GM19351 (cell line): ENCODE data around the gene DMXL1.
"Not testable (repeated sequence)": the region's sequence is repeated elsewhere in the genome, so short reads cannot be mapped to it uniquely, and the experiment has no call there.

Experiments used
- ATAC-seq: cut with Tn5 transposase; IDR thresholded peaks from one replicate; pipeline ENCODE4 v1.9.1; 2021; ENCODE audit warnings: mild to moderate bottlenecking, moderate library complexity; ENCODE audit not compliant: unreplicated experiment

The DMXL1 gene

GRCh38 chr5:119190470-119191095 is 119.7 kb downstream of the DMXL1 start:
- ATAC-seq = no peak

DNA sequence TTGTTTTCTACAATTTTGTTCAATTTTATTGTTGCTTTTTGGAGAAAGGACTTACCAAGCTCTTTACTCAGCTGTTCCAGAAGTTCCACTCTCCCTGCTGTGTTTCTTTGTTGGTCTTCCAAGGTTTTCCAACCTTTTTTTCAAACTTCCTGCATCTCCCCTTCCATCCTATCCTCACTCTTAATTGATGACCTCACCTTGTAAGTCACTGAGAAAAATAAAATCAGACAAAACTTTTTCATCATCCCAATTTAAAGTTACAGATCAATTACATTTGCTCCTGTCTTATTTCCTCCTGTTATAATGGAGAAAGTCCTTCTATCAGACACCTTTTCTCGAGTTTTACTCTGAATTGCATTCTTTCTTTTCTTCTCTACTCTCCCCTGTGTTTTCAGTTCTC is 121.1 kb downstream of the DMXL1 start:
- ATAC-seq = no peak

DNA sequence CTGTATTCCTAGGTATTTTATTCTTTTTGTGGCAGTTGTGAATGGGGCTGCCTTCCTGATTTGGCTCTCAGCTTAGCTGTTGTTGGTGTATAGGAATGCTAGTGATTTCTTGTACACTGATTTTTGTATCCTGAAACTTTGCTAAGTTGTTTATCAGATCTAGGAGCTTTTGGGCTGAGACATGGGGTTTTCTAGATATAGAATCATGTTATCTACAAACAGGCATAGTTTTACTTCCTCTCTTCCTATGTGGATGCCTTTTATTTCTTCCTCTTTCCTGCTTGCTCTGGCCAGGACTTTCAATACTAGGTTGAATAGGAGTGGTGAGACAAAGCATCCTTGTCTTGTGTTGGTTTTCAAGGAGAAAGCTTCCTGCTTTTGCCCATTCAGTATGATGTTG is 129.9 kb downstream of the DMXL1 start:
- no peak for ATAC-seq

DNA sequence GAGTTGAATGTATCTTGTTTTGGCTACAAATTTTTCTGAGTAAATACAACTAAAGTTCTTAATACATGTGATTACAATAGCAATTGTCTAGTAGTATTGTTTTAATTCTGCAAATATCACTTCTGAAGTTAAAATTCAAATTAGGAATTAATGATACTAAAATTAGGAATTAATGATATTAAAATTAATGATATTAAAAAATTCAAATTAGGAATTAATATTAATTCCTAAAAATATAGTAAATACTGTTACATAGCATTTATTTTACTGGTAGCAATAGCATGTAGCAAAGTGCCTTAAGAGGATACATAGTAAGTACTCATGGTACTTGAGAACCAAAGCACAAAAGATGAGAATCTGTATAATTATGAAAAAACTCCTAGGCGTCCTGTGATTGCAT is 136.2 kb downstream of the DMXL1 start:
- ATAC-seq = no peak

DNA sequence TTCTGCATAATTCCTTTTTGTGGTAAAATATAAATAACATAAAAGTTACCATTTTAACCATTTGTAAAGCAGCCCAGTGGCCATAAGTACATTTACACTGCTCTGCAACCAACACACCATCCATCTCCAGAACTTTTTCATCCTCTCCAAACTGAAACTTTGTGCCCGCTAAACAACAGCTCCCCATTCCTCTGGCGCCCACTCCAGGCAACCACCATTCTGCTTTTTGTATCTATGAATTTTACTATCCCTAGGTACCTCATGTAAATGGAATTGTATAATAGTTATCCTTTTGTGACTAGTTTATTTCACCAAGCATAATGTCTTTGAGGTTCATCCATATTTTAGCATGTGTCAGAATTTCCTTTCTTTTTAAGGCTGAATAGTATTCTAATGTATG is 141.1 kb downstream of the DMXL1 start:
- no peak for ATAC-seq

DNA sequence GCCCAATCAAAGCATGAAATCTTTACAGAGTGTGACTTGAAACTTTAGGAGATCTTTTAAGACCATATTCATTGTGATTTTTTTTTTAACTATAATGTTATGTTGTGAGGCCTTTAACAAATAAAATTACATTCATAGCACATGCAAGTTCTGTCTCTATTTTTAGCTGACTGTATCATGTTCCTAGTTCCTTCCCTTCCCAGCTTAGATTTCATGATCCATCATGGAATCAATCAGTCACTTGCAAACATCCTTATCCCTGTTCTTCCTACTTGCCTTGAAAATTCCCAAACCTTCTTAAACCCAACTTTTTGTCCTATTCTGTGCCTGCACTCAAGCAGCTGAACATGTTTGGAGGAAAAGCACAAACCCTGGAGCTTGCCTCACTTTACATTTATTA is 141.8 kb downstream of the DMXL1 start:
- ATAC-seq = no peak

- ATAC-seq = no peak
These were observed 146.3 kb downstream of the DMXL1 start for GRCh38 chr5:119217183-119217582.

DNA sequence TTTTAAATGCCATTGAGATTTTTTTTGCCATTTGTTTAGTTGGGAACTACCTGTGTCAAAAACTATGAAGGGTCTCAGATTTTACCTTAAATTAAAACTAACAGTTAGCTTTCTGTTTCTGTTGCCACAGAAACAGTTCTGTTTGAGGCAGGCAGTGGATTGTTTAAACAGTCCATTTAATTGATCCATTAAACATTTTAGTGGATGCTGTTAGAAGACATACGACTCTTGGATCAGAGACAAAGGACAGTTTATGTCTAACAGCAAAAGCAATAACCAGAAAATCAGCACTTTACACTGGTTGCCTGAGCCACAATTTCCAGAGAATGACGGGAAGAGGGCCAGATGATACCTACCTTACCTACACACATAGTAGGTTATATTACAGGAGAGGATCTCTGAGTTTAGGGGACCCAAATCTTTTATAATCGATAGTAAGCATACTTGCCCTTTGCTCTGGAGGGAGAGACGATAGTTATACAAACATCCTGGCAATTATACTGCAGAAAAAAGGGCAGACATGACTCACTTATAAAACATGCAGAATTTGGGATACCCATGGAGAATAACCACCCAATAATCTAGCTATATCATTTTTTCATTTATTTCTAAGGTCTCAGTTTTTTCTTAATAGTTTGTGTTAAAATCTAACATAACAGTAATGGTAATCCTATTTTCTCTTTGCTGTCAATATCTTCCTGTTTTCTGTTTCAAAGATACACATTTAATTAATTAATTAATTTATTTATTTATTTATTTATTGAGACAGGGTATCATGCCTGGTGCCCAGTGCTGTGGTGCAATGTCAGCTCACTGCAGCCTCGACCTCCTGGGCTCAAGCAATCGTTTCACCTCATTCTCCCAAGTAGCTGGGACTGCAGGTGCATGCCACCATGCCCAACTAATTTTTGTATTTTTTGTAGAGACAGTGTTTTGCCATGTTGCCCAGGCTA is 148.2 kb downstream of the DMXL1 start:
- ATAC-seq = no peak

- ATAC-seq = peak; percentile 100
These were observed 149.8 kb downstream of the DMXL1 start for GRCh38 chr5:119220576-119221197.

- ATAC-seq = no peak
These were observed 150.4 kb downstream of the DMXL1 start for GRCh38 chr5:119221330-119221729.

DNA sequence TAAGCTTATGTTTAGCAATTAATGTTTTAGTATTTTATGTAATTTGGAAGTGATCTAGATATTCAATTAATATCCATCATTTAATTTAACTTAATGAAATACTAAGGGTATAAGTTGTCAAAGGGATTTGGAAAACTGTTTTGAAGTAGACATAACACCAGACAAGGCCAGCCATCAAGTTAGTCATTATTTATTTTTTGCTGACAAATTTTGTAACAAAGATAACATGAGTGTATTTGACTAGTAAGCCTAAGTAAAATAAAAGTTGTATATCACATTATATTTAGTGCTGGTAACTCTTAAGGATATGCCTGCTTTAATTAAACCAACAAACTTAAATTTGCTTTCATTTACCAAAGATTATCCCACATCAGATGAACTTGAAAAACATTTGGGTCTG is 159.1 kb downstream of the DMXL1 start:
- no peak for ATAC-seq

DNA sequence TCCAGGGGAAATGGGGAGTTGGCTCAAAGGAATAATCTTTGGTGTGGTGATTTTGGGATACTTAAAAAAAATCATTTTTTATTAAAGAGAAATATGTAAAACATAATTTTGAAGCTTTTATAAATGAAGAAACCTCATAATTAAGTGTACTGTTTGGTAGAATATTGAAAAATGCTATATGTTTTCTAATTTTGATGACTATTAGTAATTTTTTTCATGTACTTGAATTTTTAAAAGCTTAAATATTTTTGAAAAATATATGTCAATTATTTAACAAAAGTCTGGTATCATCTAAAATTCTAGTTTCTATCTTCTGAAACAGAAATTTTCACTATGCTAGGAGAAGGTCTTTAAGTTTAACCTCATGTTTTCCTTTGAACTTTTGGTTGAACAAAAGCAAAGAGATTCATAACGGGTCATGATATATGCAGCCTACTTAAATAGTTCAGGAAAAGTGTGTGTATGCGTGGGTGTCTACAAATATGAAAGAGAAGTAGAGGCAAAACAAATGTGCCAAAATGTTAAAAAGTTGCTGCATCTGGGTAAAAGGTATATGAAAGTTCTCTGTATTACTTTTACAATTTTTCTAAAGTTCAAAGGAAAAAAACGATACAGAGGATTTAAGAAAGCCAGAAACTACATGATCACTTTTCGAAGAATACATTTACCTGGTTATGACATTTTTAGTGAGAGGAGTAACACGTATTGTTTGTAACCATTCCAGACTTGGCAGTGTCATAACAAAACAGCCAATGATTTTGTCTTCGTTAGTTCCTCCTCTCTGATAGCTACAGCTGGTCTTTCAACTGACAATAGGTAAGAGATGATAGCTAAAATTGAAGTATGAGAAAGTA is 167.6 kb downstream of the DMXL1 start:
- no peak for ATAC-seq

- ATAC-seq = no peak
These were observed 168.2 kb downstream of the DMXL1 start for GRCh38 chr5:119239119-119239417.

GRCh38 chr5:119239826-119240225 is 168.9 kb downstream of the DMXL1 start:
- not testable (repeated sequence) for ATAC-seq

- no peak for ATAC-seq
These were observed 173.0 kb downstream of the DMXL1 start for GRCh38 chr5:119243888-119244287.

DNA sequence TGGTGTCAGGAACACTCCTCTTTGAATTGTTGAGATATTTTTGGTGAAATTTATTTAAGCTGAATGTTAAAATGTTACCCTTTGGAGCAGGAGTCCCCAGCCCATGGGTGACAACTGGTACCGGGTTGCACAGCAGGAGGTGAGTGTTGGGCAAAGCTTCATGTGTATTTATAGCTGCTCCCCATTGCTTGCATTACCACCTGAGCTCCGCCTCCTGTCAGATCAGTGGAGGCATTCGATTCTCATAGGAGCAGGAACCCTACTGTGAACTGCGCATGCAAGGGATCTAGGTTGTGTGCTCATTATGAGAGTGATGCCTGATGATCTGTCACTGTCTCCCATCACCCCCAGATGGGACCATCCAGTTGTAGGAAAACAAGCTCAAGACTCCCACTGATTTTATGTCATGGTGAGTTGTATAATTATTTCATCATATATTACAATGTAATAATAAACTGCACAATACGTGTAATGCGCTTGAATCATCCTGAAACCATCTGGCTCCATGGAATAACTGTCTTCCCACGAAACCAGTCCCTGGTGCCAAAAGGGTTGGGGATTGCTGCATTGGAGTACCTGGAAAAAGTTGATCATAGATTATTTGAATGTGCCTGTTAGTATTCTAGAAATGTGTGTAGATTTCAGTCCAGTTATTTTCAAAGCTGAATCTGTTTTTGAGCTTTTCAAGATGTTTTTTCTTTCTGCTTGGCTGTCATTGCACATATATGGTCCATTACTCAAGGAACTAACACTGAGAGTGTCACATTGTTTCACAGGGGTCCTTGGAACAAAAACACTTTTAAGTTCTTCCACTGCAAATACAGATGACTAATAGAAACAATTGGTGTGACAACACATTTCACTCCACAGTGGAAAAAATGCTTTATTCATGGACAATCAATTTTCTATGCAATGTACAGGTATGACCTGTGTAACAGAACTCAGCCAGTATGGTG is 180.3 kb downstream of the DMXL1 start:
- no peak for ATAC-seq

DNA sequence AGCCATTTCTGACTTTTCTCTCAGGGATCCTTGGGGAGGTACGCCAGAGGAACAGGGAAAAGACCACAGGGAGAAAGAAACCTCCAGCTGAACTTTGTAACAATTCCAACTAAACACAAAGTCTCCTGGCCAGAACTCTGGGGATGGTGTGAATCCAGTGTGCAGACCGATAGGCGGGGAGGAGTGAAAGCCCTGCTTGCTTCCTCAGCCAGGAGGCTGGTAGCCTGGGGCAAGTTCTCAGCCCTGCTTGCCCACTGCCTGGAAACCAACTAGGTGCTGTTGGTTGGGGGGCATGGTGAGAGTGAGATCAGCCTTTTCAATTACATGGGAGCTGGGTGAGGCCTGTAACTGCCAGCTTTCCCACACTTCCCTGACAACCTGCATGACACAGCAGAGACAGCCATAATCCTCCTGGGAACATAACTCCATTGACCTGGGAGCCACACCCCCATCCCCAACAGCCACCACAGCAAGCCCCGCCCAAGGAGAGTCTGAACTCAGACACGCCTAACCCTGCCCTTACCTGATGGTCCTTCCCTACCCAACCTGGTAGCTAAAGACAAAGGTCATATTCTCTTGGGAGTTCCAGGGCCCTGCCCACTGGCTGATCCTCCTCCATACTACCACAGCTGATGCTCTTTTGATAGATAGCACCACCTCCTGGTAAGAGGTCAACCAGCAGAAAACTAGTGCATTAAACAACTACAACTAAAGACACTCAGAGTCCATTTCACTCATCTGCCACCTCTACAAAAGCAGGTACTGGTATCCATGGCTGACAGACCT is 184.9 kb downstream of the DMXL1 start:
- peak; percentile 72 for ATAC-seq

GRCh38 chr5:119257613-119258012 is 186.7 kb downstream of the DMXL1 start:
- no peak for ATAC-seq

- ATAC-seq = no peak
These were observed 192.8 kb downstream of the DMXL1 start for GRCh38 chr5:119263639-119264038.
